HG03460 (cell line): ENCODE data around the gene POU2AF1.
"Not testable (repeated sequence)": the region's sequence is repeated elsewhere in the genome, so short reads cannot be mapped to it uniquely, and the experiment has no call there.

Source experiments
- ATAC-seq: cut with Tn5 transposase; IDR thresholded peaks from one replicate; pipeline ENCODE4 v1.9.1; 2021; ENCODE audit not compliant: unreplicated experiment

POU2AF1 gene

GRCh38 chr11:111322534-111322933 is 56.5 kb downstream of the POU2AF1 start:
- ATAC-seq, result no peak

DNA sequence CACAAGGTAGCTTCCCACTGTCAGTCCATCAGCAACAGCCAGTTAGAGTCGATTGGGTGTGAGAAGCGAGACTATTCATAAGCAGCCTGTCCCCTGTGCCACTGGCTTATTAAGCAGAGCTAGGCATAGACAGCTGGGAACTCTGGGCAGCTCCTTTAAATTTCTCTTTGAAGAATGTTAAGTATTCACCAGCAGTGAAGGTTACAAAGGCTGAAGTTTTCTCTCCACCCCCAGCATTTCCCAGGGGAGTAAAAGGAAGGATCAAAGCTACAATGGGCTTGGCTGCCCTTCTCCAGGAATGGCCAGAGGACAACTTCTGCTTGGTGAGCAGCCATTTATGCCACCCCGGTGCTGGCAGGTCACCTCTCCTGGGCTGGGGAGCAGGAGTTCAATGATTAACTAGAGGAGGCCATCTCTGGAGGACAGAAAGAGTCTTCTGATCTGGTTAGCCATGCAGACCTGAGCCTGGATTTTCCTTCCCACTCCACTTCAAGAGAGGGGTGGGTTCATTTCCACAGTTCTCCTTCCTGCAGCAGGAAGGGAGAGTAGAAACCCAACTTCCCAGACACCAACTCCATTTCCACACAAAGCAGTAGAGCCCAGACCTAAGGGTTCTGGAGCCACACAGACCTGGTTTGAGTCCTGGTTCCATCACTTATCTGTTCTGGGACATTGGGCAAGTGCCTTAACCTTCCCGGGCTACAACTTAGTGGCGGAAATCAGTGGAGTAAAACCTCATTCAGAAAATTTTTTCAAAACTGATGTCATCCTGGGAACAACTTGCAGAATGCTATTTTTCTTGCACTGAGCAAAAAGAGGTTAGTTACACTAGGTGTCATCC is 58.1 kb downstream of the POU2AF1 start:
- no peak for ATAC-seq

DNA sequence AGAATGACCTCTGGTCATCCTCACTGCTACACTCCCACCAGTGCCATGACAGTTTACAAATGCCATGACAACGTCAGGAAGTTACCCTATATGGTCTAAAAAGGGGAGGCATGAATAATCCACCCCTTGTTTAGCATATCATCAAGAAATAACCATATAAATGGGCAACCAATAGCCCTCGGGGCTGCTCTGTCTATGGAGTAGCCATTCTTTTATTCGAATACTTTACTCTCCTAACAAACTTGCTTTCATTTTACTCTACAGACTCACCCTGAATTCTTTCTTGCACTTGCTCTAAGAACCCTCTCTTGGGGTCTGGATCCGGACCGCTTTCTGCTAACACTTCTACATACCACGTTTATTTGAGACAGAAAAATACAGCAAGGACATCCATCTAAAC is 58.9 kb downstream of the POU2AF1 start:
- ATAC-seq, result not testable (repeated sequence)

DNA sequence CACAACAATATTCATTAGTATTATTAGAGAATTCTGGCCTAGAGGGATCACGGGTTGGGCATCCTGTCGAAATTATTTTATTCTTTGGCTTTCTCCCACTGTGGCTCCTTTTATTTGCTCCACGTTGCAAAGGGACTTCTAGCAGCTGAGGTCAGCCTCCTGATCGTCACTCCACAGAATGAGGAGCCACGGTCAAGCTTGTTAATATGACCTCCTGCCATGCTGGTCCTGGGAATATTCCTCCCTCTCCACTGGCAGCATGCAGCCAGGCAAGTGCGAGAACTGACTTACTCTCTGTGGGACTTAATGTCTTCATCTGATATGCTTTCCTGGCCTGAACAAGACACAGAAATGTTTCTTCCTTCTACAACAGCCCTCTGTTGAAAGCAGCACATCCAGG is 59.8 kb downstream of the POU2AF1 start:
- ATAC-seq, result no peak

- no peak for ATAC-seq
Measured at GRCh38 chr11:111312076-111312475, 67.0 kb downstream of the POU2AF1 start.

DNA sequence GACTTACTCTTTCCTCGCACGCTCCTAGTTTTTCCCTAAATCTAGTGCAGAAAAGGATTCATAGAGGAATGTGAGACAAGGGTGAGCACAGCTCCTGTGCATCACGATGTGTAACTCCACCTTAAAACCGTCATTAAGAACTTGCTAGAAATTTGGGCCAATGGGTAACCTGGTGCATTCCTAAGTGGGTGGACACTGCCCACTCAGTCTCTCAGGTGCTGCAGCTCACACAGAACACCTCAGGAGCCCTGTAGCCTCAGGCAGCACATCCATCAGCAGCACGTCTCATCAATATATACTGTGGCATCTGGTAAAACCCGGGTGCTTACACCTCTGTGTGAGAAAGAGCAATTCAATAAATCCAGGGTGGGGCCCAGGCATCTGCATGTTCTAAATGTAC is 68.4 kb downstream of the POU2AF1 start:
- ATAC-seq, result no peak

DNA sequence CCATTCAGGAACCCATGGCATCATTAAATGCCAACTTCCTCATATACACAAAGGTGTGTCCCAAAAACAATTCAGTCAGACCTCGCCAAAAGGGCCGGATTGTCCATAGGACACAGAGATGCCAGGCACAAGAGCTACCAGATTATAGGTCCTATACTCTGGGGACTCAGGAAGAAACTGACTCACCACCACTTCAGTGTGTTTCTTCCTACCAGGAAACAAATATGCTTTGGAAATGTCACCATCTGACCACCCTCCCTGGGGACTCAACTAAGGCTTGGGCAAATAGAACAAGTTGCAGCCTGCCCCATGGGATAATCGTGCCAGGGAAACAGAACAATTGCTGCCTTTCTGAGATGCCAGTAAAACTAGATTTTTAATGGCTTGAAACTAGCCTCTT is 69.0 kb downstream of the POU2AF1 start:
- no peak for ATAC-seq

DNA sequence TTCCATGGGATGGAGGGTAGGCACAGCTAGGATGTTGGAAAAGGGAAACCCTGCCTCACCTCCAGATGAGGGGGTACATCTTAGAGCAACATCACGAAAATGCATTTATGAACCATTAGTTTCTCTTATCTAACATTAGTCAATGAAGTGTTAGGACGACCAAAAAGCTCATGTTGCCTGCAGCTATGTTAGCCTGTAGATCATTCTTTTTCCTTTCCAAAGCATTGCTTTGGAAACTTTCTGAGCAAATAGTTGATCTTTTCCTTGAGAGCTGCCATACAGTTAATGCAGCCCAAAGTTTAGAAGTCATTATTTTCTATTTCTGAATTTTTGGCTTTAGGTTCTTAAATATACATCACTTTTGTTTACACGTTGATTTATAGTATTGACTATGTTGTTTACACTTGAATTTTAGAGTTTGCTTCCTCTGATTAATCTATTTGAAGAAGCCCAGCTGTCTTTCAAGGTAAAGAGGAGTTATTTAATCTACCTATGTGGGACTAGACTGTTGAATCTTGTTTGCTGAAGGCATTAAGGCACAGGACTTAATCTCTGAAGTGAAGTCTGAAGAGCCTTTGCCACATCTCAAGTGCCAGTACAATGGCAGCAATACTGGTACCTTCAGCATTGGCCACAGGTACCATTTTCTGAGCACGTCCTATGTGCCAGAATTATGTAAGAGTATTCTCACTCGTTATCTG is 69.7 kb downstream of the POU2AF1 start:
- ATAC-seq, result no peak

DNA sequence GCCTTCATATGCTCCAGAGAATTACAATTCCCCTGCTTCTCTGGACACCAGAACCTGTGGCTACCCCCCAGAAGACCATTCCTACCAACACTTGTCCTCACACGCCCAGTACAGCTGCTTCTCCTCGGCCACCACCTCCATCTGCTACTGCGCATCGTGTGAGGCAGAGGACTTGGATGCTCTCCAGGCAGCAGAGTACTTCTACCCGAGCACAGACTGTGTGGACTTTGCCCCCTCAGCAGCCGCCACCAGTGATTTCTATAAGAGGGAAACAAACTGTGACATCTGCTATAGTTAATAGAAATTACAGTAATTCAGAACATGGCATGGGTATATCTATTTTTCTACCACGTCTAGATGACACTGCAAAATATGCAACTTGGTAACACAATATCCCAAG is 70.9 kb downstream of the POU2AF1 start:
- ATAC-seq, result no peak

DNA sequence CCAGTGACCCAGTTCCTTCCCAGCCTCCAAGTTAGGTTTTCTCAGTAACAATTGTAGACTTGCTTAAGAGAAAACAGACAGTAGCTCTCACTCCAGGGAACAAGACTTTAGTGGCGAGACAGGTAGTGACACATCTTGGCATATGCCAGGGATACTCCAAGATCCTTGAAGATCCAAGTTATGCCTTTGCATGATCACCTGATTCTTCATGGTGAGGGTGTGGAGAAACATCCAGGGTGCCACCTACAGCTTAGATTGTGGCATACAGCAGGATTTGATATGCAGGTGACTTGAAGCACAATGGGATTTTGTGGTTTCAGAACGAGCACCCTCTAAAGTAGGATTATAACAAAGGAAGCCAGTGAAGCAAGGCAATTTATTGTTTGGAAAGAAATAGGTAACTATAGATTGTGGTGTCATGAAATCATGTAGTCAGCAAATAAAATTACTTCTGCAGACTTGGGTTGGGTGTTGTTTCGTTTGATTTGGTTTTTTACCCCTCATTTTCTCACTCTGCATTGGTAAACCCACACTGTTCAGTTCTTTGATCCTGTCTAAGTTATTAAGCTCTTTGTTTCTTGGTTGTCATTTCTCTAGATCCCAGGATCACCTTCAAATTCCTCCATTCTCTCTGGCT is 71.5 kb downstream of the POU2AF1 start:
- ATAC-seq, result no peak

GRCh38 chr11:111306321-111306720 is 72.8 kb downstream of the POU2AF1 start:
- no peak for ATAC-seq

DNA sequence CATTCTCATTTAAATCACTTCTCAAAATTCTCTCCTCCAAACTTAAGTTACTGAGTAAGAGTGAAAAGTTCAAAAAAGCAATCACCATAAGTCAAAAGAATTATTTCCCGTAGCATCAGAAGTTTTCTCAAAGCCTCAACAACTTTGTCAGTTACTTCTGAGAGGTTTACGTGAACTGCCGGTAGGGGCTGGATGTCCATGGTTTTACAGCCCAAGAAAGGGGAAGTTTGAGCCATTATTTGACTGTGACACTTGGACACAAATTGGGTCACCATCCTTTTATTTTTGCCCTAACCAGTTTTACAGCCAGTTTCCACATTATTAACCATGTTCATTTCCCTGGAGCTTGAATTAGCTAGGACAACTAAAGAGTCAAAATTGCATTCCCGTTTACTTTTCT is 73.2 kb downstream of the POU2AF1 start:
- ATAC-seq, result no peak

DNA sequence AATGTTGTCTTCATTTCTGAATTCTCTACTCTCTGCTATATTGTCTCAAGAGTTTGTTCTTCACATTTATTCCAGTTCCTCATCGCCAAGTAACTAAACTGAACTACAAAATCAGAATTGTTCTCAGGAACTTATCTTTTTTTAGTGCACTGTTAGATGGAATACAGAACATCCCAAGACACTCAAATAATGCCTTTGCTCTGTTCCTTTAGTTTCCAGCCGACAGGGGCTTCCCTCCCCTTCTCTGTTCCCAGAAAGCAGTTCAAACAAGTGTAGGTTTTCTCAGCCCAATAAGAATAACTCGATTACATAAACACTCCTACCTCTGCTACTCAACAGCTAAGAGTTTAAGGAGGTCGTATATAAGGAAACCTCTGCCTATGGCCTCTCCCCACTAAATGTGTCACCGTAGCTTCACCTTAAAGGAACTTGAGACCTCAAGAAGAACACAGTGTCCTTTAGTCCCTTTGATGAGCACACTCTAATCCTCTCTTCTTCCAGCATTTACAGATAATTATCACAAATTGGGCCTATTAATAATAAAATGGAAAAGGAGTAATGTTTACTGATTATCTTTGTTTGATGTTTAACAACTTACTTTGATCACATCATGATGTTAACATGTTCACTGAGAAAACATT is 73.8 kb downstream of the POU2AF1 start:
- ATAC-seq, result no peak

DNA sequence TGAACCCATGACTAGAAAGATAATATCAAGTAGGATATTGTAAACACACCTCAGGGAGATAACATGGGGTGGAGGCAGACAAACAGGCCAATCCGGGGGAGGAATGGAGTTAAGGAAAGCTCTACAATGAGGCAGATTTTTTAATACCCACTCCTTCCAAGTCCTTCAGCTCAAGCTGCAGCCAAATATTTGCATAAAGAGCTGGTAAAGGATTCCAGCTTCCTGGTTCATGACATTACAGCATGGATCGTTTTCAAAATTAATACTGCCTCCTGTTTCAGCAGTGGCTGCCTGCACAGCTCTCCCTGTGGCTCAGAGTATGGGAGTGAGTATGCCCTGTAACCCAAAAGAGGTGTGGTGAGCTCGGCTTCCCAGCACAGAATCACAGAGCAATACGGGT is 75.6 kb downstream of the POU2AF1 start:
- ATAC-seq, result no peak

DNA sequence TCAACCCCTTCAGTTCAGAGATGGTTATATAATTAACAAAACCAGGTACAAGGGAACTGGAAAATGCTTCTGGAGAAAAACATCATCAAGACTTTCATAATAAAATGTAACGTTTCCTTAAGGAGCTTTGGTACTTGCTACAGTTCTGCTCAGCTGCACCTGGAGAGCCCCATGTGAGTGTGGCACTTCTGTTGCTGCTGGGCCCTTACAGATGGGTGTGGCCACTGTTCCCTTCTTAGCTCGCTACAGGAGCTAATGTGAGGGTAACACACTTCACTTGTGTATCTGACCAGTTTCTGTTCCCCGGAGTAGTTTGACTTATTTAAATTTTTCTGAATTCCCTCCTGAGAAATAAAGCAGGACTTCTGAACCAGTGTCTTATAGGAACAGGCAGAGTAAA is 76.8 kb downstream of the POU2AF1 start:
- no peak for ATAC-seq
